Activated T-cell treated with anti-CD3 and anti-CD28 coated beads, Interleukin-2, amount 50 U/mL, for 4 hours (primary cell): Measurements from ENCODE around the gene FBL. TPM values are rescaled to one million over a fixed set of nuclear protein-coding genes. Genes with fewer than 3 reads are reported as not detected.
A peak's percentile ranks its signal among the peaks of the same experiment; 100 is the strongest.
"Not testable (repeated sequence)": the region's sequence is repeated elsewhere in the genome, so short reads cannot be mapped to it uniquely, and the experiment has no call there.

ENCODE experiments used
- ATAC-seq, 2 donors: fragments of 200-7000 bp; cut with Tn5 transposase; one replicate each; pipeline ENCODE4 v1.10.0; 2021
- DNase-seq: peaks from one replicate; pipeline ENCODE4 v3.0.0-alpha.2; 2020
- H3K27me3 Mint-ChIP-seq: one replicate; pipeline ENCODE4 v1.8.0; 2021; ENCODE audit warnings: low read depth, mixed read lengths
- H3K36me3 Mint-ChIP-seq: one replicate; pipeline ENCODE4 v1.8.0; 2022; ENCODE audit warnings: mixed read lengths; ENCODE audit not compliant: insufficient read depth
- H3K4me1 Mint-ChIP-seq: one replicate; pipeline ENCODE4 v1.8.0; 2021; ENCODE audit warnings: low read depth, mixed read lengths
- H3K4me3 Mint-ChIP-seq: one replicate; pipeline ENCODE4 v1.8.0; 2021; ENCODE audit warnings: mild to moderate bottlenecking, moderate library complexity, mixed read lengths
- H3K9me3 Mint-ChIP-seq: one replicate; pipeline ENCODE4 v1.8.0; 2021; ENCODE audit warnings: mixed read lengths
- total RNA-seq, 3 donors: library from RNA; stranded (reverse); gene quantifications; one replicate each; pipeline ENCODE4 v1.2.1, GENCODE V29; 2021

The FBL gene
- total RNA-seq, 3 donors from 2014 or later = 738 to 880 (median 839) TPM

GRCh38 chr19:39881495-39882110 is 35.4 kb upstream of the FBL start:
- H3K4me1 Mint-ChIP-seq, DNase-seq, H3K27me3 Mint-ChIP-seq, H3K36me3 Mint-ChIP-seq, H3K9me3 Mint-ChIP-seq, H3K4me3 Mint-ChIP-seq: not testable (repeated sequence)
- peak; percentile 82 to 88 for ATAC-seq

- DNase-seq, ATAC-seq, H3K9me3 Mint-ChIP-seq, H3K27me3 Mint-ChIP-seq, H3K36me3 Mint-ChIP-seq, H3K4me3 Mint-ChIP-seq, H3K4me1 Mint-ChIP-seq: not testable (repeated sequence)
Measured at GRCh38 chr19:39880241-39880640, 34.1 kb upstream of the FBL start.

- not testable (repeated sequence) for H3K27me3 Mint-ChIP-seq, ATAC-seq, DNase-seq, H3K4me1 Mint-ChIP-seq, H3K9me3 Mint-ChIP-seq, H3K36me3 Mint-ChIP-seq, H3K4me3 Mint-ChIP-seq
Measured at GRCh38 chr19:39879796-39880195, 33.6 kb upstream of the FBL start.

- H3K36me3 Mint-ChIP-seq, H3K9me3 Mint-ChIP-seq, H3K4me3 Mint-ChIP-seq, H3K4me1 Mint-ChIP-seq, DNase-seq, ATAC-seq, H3K27me3 Mint-ChIP-seq: not testable (repeated sequence)
Measured at GRCh38 chr19:39878866-39879265, 32.7 kb upstream of the FBL start.

- H3K9me3 Mint-ChIP-seq = no peaks in the 10 kb centered on the region
- no peaks in the 10 kb centered on the region for H3K36me3 Mint-ChIP-seq
- H3K4me3 Mint-ChIP-seq = no peak overlapping the region
- H3K27me3 Mint-ChIP-seq = no peaks in the 10 kb centered on the region
- H3K4me1 Mint-ChIP-seq = no peaks in the 10 kb centered on the region
- no peak for ATAC-seq
- DNase-seq = no peak
Measured at GRCh38 chr19:39878398-39878797, 32.2 kb upstream of the FBL start.

- not testable (repeated sequence) for ATAC-seq, H3K36me3 Mint-ChIP-seq
Measured at GRCh38 chr19:39877982-39878381, 31.8 kb upstream of the FBL start.

GRCh38 chr19:39877488-39877887 is 31.3 kb upstream of the FBL start:
- not testable (repeated sequence) for H3K4me1 Mint-ChIP-seq, H3K9me3 Mint-ChIP-seq, H3K27me3 Mint-ChIP-seq, H3K36me3 Mint-ChIP-seq, H3K4me3 Mint-ChIP-seq
- DNase-seq (peak; percentile 18), ATAC-seq (peak in 1 of 2 donors; percentile 52)

More at GRCh38 chr19:39877982-39878381, 31.8 kb upstream of the FBL start:
- not testable (repeated sequence) for DNase-seq, H3K27me3 Mint-ChIP-seq, H3K4me3 Mint-ChIP-seq, H3K9me3 Mint-ChIP-seq, H3K4me1 Mint-ChIP-seq

- H3K27me3 Mint-ChIP-seq, H3K4me3 Mint-ChIP-seq, DNase-seq, H3K36me3 Mint-ChIP-seq, H3K9me3 Mint-ChIP-seq, ATAC-seq, H3K4me1 Mint-ChIP-seq: not testable (repeated sequence)
Measured at GRCh38 chr19:39876486-39876885, 30.3 kb upstream of the FBL start.

GRCh38 chr19:39875401-39875864 is 29.3 kb upstream of the FBL start:
- ATAC-seq, H3K9me3 Mint-ChIP-seq, DNase-seq, H3K36me3 Mint-ChIP-seq, H3K27me3 Mint-ChIP-seq, H3K4me1 Mint-ChIP-seq, H3K4me3 Mint-ChIP-seq: not testable (repeated sequence)

- Mint-ChIP-seq H3K9me3 (no peaks in the 10 kb centered on the region), H3K36me3 (peaks cover 2% of the 10 kb centered on the region), H3K27me3 (no peaks in the 10 kb centered on the region), H3K4me1 (no peaks in the 10 kb centered on the region), H3K4me3 (no peak overlapping the region)
- ATAC-seq = no peak
- no peak for DNase-seq
Measured at GRCh38 chr19:39874404-39874803, 28.2 kb upstream of the FBL start.

GRCh38 chr19:39873385-39873784 is 27.2 kb upstream of the FBL start:
- no peaks in the 10 kb centered on the region for H3K9me3 Mint-ChIP-seq
- no peak for ATAC-seq
- H3K36me3 Mint-ChIP-seq = peaks cover 4% of the 10 kb centered on the region
- DNase-seq = no peak
- H3K4me1 Mint-ChIP-seq = no peaks in the 10 kb centered on the region
- H3K27me3 Mint-ChIP-seq = no peaks in the 10 kb centered on the region
- H3K4me3 Mint-ChIP-seq = no peak overlapping the region

- Mint-ChIP-seq H3K9me3 (no peaks in the 10 kb centered on the region), H3K4me1 (no peaks in the 10 kb centered on the region), H3K4me3 (no peak overlapping the region), H3K27me3 (no peaks in the 10 kb centered on the region), H3K36me3 (peaks cover 4% of the 10 kb centered on the region)
- ATAC-seq (no peak), DNase-seq (no peak)
Measured at GRCh38 chr19:39871886-39872866, 26.0 kb upstream of the FBL start.

GRCh38 chr19:39871362-39871761 is 25.2 kb upstream of the FBL start:
- peaks cover 4% of the 10 kb centered on the region for H3K36me3 Mint-ChIP-seq
- H3K27me3 Mint-ChIP-seq = no peaks in the 10 kb centered on the region
- ATAC-seq (no peak), DNase-seq (no peak)
- H3K4me1 Mint-ChIP-seq = no peaks in the 10 kb centered on the region
- no peaks in the 10 kb centered on the region for H3K9me3 Mint-ChIP-seq
- no peak overlapping the region for H3K4me3 Mint-ChIP-seq

GRCh38 chr19:39870171-39870971 is 24.2 kb upstream of the FBL start:
- Mint-ChIP-seq H3K27me3 (no peaks in the 10 kb centered on the region), H3K9me3 (no peaks in the 10 kb centered on the region), H3K4me1 (no peaks in the 10 kb centered on the region), H3K4me3 (no peak overlapping the region), H3K36me3 (peaks cover 4% of the 10 kb centered on the region)
- DNase-seq = no peak
- ATAC-seq = no peak
